ENCODE data around the gene WDR82. TPM values are rescaled to one million over a fixed set of nuclear protein-coding genes. Genes with fewer than 3 reads are reported as not detected.

WDR82 gene
- total and polyA plus RNA-seq, 2 of the 8 experiments (the other 6 are each of a cell fraction or from before 2014, with no cell fraction given): 33.5 to 82.7 TPM

GRCh38 chr3:52299879-52300611, 21.6 kb upstream of the WDR82 start (continued):
- TF ChIP-seq HDAC6 (IDR thresholded peaks at IDR 0.05; ENCODE audit: low read depth, low read length) (no peak), CHD1 (IDR thresholded peaks at IDR 0.05; ENCODE audit: low read depth, low read length) (no peak), POLR2A (IDR thresholded peaks at IDR 0.05; ENCODE audit: control extremely low read depth in 1 of 2, low read depth in 2 of 2, low read length in 2 of 2) (no peak), HDAC2 (IDR thresholded peaks at IDR 0.05; ENCODE audit: borderline replicate concordance in 1 of 2, low read depth in 2 of 2, low read length in 2 of 2) (no peak), TEAD4 (IDR thresholded peaks at IDR 0.05; ENCODE audit: low read depth, low read length) (no peak), ATF2 (IDR thresholded peaks at IDR 0.05; ENCODE audit: low read length) (no peak), SP2 (IDR thresholded peaks at IDR 0.05; ENCODE audit: low read length) (no peak), SIN3A (conservative IDR thresholded peaks at IDR 0.05 in 1 of 2, IDR thresholded peaks at IDR 0.05 in 1 of 2; ENCODE audit: low read depth in 1 of 2, low read length in 2 of 2) (no peak; a peak in 1 of 4 replicates), SAP30 (IDR thresholded peaks at IDR 0.05; ENCODE audit: insufficient read depth, insufficient replicate concordance, low read length) (no peak), KDM1A (IDR thresholded peaks at IDR 0.05; ENCODE audit: borderline replicate concordance, low read length) (no peak), ZNF274 (IDR thresholded peaks at IDR 0.05; ENCODE audit: borderline replicate concordance, extremely low read depth, low read length) (no peak), CHD2 (IDR thresholded peaks at IDR 0.05; ENCODE audit: low read length) (no peak), RNF2 (IDR thresholded peaks at IDR 0.05; ENCODE audit: borderline replicate concordance, low read depth, low read length, missing control alignments, poor library complexity, severe bottlenecking) (no peak), SUZ12 (IDR thresholded peaks at IDR 0.05; ENCODE audit: low read length) (peak; percentile 34; the same call in 1 of the 2 replicates), RFX5 (IDR thresholded peaks at IDR 0.05; ENCODE audit: borderline replicate concordance, low read depth, low read length) (no peak), TAF7 (optimal IDR thresholded peaks at IDR 0.05; ENCODE audit: borderline replicate concordance, low read depth, low read length) (no peak), ATF3 (IDR thresholded peaks at IDR 0.05; ENCODE audit: insufficient read depth, low read depth, low read length) (no peak)
- TF ChIP-seq, protein P1, sequence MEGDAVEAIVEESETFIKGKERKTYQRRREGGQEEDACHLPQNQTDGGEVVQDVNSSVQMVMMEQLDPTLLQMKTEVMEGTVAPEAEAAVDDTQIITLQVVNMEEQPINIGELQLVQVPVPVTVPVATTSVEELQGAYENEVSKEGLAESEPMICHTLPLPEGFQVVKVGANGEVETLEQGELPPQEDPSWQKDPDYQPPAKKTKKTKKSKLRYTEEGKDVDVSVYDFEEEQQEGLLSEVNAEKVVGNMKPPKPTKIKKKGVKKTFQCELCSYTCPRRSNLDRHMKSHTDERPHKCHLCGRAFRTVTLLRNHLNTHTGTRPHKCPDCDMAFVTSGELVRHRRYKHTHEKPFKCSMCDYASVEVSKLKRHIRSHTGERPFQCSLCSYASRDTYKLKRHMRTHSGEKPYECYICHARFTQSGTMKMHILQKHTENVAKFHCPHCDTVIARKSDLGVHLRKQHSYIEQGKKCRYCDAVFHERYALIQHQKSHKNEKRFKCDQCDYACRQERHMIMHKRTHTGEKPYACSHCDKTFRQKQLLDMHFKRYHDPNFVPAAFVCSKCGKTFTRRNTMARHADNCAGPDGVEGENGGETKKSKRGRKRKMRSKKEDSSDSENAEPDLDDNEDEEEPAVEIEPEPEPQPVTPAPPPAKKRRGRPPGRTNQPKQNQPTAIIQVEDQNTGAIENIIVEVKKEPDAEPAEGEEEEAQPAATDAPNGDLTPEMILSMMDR (IDR thresholded peaks at IDR 0.05; ENCODE audit: control extremely low read depth in 1 of 3, insufficient read depth in 1 of 3, low read depth in 1 of 3, low read length in 3 of 3): peak in 1 of 3 experiments; percentile 15; a peak in 1 of 4 replicates
